GM10266 (cell line): ENCODE measurements around the gene ACSF3.

Experiments used
- DNase-seq: peaks from one replicate; pipeline ENCODE4 v3.0.0; 2012; ENCODE audit errors: extremely low spot score
- CTCF ChIP-seq: IDR thresholded peaks from 2 replicates; pipeline ENCODE4 v1.5.1; 2012; ENCODE audit warnings: mild to moderate bottlenecking, low read depth; ENCODE audit not compliant: control insufficient read depth, insufficient read depth; ENCODE audit errors: missing control alignments

Gene ACSF3

DNA sequence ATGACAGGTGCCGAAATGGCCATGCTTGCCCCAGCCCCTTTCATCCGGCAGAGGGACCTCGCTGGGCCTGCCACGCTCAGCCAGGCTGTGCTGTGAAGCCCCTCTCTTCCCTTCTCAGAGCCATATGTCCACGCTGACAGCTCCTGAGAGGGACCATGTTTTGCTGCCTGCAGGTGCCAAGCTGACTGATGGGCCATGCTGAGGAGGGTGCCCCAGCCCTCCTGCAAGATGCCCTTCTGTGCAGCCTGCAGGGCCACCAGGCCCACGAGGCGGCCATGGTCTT lies 44.8 kb downstream of the ACSF3 start:
- no peak for DNase-seq
- TF ChIP-seq CTCF: no peak

- TF ChIP-seq CTCF: no peak
- no peak for DNase-seq
Measured at GRCh38 chr16:89138843-89139520, 45.3 kb downstream of the ACSF3 start.

DNA sequence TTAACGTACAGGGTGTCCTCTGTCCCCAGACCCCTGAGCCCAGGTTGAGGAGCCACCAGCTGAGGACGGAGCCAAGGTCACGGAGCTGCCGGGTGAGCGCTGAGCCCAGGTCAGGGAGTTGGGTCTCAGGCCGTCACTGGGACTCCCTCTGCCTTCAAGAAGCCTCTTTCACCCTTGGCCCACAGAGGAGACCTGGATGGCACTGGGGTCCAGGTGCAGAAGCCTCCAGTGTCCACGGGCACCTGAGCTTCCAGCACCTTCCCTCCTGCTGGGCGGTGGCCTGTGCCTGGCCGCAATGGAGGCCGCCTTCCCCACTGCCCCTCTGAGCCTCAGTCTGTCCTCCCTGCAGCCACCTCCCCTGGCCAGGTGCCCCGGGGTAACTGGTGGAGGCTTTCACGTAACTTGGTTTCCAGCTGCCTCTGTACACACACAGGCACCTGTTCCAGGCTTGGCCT lies 46.3 kb downstream of the ACSF3 start:
- no peak for TF ChIP-seq CTCF
- DNase-seq: no peak

DNA sequence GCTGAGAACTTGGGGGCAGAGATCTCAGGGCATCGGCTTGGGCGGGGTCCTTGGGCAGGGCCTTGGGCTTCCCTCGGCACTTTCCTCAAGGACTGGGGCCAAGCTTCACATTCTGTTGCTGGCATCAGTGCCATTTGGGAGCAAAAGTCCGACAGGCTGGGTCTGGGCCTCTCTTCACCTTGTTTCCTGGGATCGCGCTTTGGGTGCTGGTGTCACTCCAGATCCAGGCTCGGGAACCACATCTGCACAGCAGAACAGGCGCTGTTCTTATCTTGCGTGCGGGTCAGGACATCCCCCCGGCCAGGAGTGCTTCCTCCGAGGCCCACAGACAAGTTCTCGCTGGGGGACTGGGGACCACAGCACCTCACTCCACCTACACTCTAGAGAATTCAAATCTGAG lies 46.7 kb downstream of the ACSF3 start:
- no peak for DNase-seq
- no peak for TF ChIP-seq CTCF

DNA sequence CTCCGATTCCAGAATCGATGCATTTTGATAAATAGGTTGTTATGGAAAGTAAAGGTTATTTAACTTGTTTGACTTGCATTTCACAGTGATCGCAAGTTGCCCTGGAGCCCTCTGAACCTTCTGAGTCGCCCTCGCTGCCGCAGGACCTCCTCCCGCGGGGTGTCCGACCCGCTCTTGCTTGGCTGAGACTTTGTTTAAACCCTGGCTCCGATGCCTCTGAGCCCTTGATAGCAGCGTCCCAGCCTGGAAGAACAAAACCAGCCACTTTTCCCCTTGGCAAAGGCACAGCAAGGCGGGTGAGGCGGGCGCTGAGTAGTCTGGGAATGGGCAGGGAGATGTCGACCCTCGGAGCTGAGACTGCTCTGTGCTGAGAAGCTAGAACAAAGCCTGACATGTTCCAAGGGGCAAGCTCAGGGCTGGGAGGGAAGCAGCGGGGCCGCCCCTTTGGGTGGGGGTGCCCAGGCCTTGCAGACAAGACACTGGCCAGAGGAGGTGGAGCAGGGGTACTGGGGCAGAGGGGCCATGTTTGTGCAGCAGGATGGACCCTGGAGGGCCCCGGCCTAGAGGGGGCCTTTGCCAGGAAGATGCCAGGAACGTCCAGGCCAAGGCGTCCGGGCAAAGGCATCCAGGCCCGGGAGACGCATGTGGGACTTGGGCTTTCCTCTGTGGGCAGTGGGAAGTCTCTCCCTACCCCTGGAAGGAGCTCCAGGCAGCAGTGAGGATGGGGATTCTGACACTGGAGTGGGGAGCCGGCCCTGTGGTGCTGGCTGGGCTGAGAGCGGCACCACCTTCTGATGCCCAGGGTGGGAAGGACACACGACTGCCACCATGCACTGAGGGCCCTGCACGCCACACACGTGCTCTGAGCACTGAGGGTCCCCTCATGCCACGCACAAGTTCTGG lies 47.6 kb downstream of the ACSF3 start:
- no peak for DNase-seq
- no peak for TF ChIP-seq CTCF

- DNase-seq: no peak
- no peak for TF ChIP-seq CTCF
Measured at GRCh38 chr16:89141884-89142267, 48.2 kb downstream of the ACSF3 start.
